GM12878 (cell line): Measurements from ENCODE around the gene KLHL30. TPM values are rescaled to one million over a fixed set of nuclear protein-coding genes. Genes with fewer than 3 reads are reported as not detected.

ENCODE experiments used
- KAT2A ChIP-seq: conservative IDR thresholded peaks from 2 replicates; pipeline ENCODE4 v1.6.1; 2011; ENCODE audit warnings: low read depth, low read length; ENCODE audit not compliant: control insufficient read depth
- POU2F2 ChIP-seq: IDR thresholded peaks from 3 replicates; pipeline ENCODE4 v1.6.1; 2011; ENCODE audit warnings: low read depth, mild to moderate bottlenecking, low read length, borderline replicate concordance
- SREBF1 ChIP-seq: IDR thresholded peaks from 2 replicates; pipeline ENCODE4 v1.6.1; 2012; ENCODE audit warnings: mild to moderate bottlenecking, low read length
- ZBTB40 ChIP-seq: fragments of 450-650 bp; IDR thresholded peaks from 2 replicates; pipeline ENCODE4 v1.6.1; 2016; ENCODE audit warnings: mild to moderate bottlenecking, moderate library complexity, borderline replicate concordance
- polyA plus RNA-seq, 11 experiments: library from polyadenylated mRNA; depleted of rRNA in 4 of 11; unstranded in 6 of 11; stranded (reverse) in 5 of 11; fragments of >200 nt; fragmentation: Nextera tagmentation in 4 of 11; fragmentation: Illumina TruSeq in 1 of 11; extraction: Ambion mirVana in 4 of 11; extraction: Trizol in 1 of 11; gene quantifications; 1 replicate in 1 of 11; 2 replicates in 10 of 11; pipeline versions ENCODE4 v1.2.1 to v1.2.3, GENCODE V29; 2011 to 2016; ENCODE audit warnings: inconsistent platforms in 2 of 11, missing spikeins in 2 of 11, low read depth in 1 of 11
- total RNA-seq, 4 experiments: library from RNA; depleted of rRNA in 3 of 4; stranded (reverse); fragments of >200 nt in 3 of 4; fragmentation: Illumina TruSeq in 1 of 4; extraction: Trizol in 1 of 4; gene quantifications; 2 replicates each; pipeline versions ENCODE4 v1.2.1 to v1.2.3, GENCODE V29; 2013 to 2021
- TF ChIP-seq, protein P1 (sequence below): fragments of 450-650 bp; conservative IDR thresholded peaks from 2 replicates; pipeline ENCODE4 v1.6.1; 2017; ENCODE audit warnings: mild to moderate bottlenecking, moderate library complexity

The KLHL30 gene
- total and polyA plus RNA-seq, 10 of the 15 experiments (the other 5 are each of a cell fraction or from before 2014, with no cell fraction given): 0.03 TPM; not detected in 9

- TF ChIP-seq ZBTB40 (no peak), KAT2A (no peak), POU2F2 (no peak), SREBF1 (no peak)
- TF ChIP-seq, protein P1, sequence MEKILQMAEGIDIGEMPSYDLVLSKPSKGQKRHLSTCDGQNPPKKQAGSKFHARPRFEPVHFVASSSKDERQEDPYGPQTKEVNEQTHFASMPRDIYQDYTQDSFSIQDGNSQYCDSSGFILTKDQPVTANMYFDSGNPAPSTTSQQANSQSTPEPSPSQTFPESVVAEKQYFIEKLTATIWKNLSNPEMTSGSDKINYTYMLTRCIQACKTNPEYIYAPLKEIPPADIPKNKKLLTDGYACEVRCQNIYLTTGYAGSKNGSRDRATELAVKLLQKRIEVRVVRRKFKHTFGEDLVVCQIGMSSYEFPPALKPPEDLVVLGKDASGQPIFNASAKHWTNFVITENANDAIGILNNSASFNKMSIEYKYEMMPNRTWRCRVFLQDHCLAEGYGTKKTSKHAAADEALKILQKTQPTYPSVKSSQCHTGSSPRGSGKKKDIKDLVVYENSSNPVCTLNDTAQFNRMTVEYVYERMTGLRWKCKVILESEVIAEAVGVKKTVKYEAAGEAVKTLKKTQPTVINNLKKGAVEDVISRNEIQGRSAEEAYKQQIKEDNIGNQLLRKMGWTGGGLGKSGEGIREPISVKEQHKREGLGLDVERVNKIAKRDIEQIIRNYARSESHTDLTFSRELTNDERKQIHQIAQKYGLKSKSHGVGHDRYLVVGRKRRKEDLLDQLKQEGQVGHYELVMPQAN: no peak
These were observed 17.8 kb upstream of the KLHL30 start (continued) for GRCh38 chr2:238120463-238121298.
